Gastrocnemius medialis (tissue), 4 donors: ENCODE results near the gene VWA1.

Experiments used
- POLR2A ChIP-seq, 2 donors: fragments of 450-650 bp; IDR thresholded peaks; one replicate each; pipeline ENCODE4 v1.6.1; 2017; ENCODE audit warnings: antibody characterized with exemption in 2 of 2, mild to moderate bottlenecking in 2 of 2, moderate library complexity in 2 of 2
- TF ChIP-seq, protein P1 (sequence below), 5 experiments: fragments of 450-650 bp in 3 of 5; fragments of 200-600 bp in 2 of 5; sonication (generic) in 2 of 5; IDR thresholded peaks in 4 of 5; conservative IDR thresholded peaks in 1 of 5; 1 replicate in 4 of 5; 2 replicates in 1 of 5; pipeline ENCODE4 v1.5.1; 2016 to 2019; ENCODE audit warnings: antibody characterized with exemption in 5 of 5, mild to moderate bottlenecking in 3 of 5, moderate library complexity in 3 of 5

DNA sequence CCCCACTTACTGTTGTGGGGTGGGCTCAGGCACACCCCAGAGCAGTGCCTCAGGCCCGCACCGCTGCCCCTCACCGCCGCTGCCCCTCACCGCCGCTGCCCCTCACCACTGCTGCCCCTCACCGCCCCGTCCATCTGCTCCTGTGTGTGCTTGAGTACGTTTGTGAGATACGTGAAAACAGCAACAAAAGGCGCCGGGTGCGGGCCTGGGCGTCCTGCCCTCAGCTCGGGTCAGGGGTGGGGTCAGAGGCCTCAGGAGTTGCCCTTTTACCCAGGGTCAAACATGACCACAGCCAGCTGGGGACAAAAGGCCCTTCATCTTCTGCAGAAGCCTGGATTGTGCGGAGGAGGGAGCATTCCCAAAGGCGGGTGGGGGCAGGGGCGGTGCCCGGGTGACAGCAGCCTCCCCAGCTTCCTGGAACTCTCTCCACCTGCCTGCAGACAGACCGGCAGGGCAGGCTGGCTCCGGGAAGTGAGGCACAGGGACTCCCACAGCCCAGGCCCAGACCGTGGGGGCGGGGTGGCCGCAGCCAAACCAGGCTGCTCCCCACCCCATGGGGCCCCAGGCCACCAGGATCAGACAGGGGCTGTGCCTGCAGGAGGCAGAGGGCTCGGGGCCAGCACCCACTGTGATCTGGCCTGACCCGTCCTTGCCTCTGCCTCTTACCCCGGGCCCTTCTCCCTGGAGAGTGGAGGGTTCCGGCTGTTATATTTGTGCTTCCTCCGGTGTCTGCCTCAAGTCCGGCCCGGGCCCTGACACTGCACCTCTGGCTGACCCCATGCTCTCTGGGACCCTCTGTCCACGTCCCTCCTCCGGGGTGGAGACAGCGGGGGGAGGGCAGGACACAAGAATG is 2.3 kb upstream of the VWA1 start:
- no peak for TF ChIP-seq POLR2A (IDR thresholded peaks at IDR 0.05)
- TF ChIP-seq, protein P1, sequence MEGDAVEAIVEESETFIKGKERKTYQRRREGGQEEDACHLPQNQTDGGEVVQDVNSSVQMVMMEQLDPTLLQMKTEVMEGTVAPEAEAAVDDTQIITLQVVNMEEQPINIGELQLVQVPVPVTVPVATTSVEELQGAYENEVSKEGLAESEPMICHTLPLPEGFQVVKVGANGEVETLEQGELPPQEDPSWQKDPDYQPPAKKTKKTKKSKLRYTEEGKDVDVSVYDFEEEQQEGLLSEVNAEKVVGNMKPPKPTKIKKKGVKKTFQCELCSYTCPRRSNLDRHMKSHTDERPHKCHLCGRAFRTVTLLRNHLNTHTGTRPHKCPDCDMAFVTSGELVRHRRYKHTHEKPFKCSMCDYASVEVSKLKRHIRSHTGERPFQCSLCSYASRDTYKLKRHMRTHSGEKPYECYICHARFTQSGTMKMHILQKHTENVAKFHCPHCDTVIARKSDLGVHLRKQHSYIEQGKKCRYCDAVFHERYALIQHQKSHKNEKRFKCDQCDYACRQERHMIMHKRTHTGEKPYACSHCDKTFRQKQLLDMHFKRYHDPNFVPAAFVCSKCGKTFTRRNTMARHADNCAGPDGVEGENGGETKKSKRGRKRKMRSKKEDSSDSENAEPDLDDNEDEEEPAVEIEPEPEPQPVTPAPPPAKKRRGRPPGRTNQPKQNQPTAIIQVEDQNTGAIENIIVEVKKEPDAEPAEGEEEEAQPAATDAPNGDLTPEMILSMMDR (IDR thresholded peaks at IDR 0.05 in 4 of 5, conservative IDR thresholded peaks at IDR 0.05 in 1 of 5) = no peak
